Right lobe of liver (tissue), 6 donors: ENCODE data around the gene TPMT. TPM values are rescaled to one million over a fixed set of nuclear protein-coding genes. Genes with fewer than 3 reads are reported as not detected.

Experiments
- ATAC-seq, 4 donors: fragments of 200-7000 bp; cut with Tn5 transposase; one replicate each; pipeline ENCODE4 v1.9.1; 2020; ENCODE audit warnings: mild to moderate bottlenecking in 4 of 4, moderate library complexity in 4 of 4
- DNase-seq, 3 donors: peaks; one replicate each; pipeline ENCODE4 v3.0.0-alpha.2; 2020
- H3K27ac ChIP-seq, 3 donors: fragments of 200-600 bp; one replicate each; pipeline ENCODE4 v1.8.0; 2022
- H3K27me3 ChIP-seq, 2 donors: fragments of 200-600 bp; one replicate each; pipeline ENCODE4 v1.8.0; 2022
- H3K36me3 ChIP-seq, 4 donors: fragments of 200-600 bp; sonication (generic) in 1 of 4; one replicate each; pipeline versions ENCODE4 v1.5.1 to v1.8.0; 2017 to 2022; ENCODE audit warnings: control low read depth in 1 of 4
- H3K4me1 ChIP-seq, 4 donors: fragments of 200-600 bp; sonication (generic) in 1 of 4; one replicate each; pipeline versions ENCODE4 v1.5.1 to v1.8.0; 2017 to 2022; ENCODE audit warnings: control low read depth in 1 of 4
- H3K4me3 ChIP-seq, 3 donors: fragments of 200-600 bp; one replicate each; pipeline ENCODE4 v1.8.0; 2022
- H3K9me3 ChIP-seq, 4 donors: fragments of 200-600 bp; sonication (generic) in 1 of 4; one replicate each; pipeline versions ENCODE4 v1.5.1 to v1.8.0; 2017 to 2022; ENCODE audit warnings: control low read depth in 1 of 4
- POLR2A ChIP-seq: fragments of 450-650 bp; IDR thresholded peaks from one replicate; pipeline ENCODE4 v1.6.1; 2017; ENCODE audit warnings: antibody characterized with exemption, mild to moderate bottlenecking
- WGBS: methylation state at CpG from one replicate; pipeline ENCODE4 v1.1.6; 2018; ENCODE audit warnings: low coverage, low lambda C conversion rate; ENCODE audit not compliant: insufficient coverage; ENCODE audit errors: missing lambda C conversion rate; 5-methylcytosine and 5-hydroxymethylcytosine counted together
- intact Hi-C, 2 donors: fragments of 100-400 bp; cut with DNase I; formaldehyde crosslinking; loops; one replicate each; pipeline versions ENCODE4 v1.11.2 to v1.14.1; 2022
- total RNA-seq, 6 experiments: library from RNA; depleted of rRNA in 2 of 6; stranded (reverse); fragments of >200 nt in 2 of 6; fragmentation: NEBNext Ultra II Directional in 3 of 6; extraction: Animal tissue kit (Norgen Biotek cat#: 25700) in 3 of 6; gene quantifications; one replicate each; pipeline versions ENCODE4 v1.1.0 to v1.2.4, GENCODE V29; 2016 to 2023
- TF ChIP-seq, protein P1 (sequence below), 4 donors: fragments of 200-600 bp in 3 of 4; fragments of 450-650 bp in 1 of 4; IDR thresholded peaks; one replicate each; pipeline versions ENCODE4 v1.5.1 to v1.8.0; 2016 to 2022; ENCODE audit warnings: antibody characterized with exemption in 4 of 4, mild to moderate bottlenecking in 2 of 4
- donor health status: DM: no; HTN: yes; CAD: no.
- donor health status: DM: no; HTN: no; CAD: no.
- donor health status: DM: no; HTN: no; CAD: no.
- donor health status: DM: no; HTN: yes; CAD: no.
- donor health status: DM: no; HTN: yes; CAD: no.

TPMT gene
- total RNA-seq, 6 experiments from 2014 or later, result 26.5 to 31.8 (median 27.7) TPM

- Histone ChIP-seq H3K27ac (no peak overlapping the region), H3K4me3 (no peak overlapping the region), H3K36me3 (no peaks in the 10 kb centered on the region), H3K27me3 (no peaks in the 10 kb centered on the region), H3K9me3 (no peaks in the 10 kb centered on the region), H3K4me1 (peaks cover 0 to 11% (median 0%) of the 10 kb centered on the region in 4 donors)
- 85% methylated on average over 4 of the region's 5 CpGs for WGBS
- TF ChIP-seq, protein P1, sequence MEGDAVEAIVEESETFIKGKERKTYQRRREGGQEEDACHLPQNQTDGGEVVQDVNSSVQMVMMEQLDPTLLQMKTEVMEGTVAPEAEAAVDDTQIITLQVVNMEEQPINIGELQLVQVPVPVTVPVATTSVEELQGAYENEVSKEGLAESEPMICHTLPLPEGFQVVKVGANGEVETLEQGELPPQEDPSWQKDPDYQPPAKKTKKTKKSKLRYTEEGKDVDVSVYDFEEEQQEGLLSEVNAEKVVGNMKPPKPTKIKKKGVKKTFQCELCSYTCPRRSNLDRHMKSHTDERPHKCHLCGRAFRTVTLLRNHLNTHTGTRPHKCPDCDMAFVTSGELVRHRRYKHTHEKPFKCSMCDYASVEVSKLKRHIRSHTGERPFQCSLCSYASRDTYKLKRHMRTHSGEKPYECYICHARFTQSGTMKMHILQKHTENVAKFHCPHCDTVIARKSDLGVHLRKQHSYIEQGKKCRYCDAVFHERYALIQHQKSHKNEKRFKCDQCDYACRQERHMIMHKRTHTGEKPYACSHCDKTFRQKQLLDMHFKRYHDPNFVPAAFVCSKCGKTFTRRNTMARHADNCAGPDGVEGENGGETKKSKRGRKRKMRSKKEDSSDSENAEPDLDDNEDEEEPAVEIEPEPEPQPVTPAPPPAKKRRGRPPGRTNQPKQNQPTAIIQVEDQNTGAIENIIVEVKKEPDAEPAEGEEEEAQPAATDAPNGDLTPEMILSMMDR (IDR thresholded peaks at IDR 0.05), result no peak
- no peak for TF ChIP-seq POLR2A
- no peak for ATAC-seq
- intact Hi-C loops, result no loop called here
- no peak for DNase-seq
Measured at GRCh38 chr6:18117136-18117535, 37.7 kb downstream of the TPMT start.

GRCh38 chr6:18115356-18115755 lies 39.5 kb downstream of the TPMT start:
- H3K27ac ChIP-seq, result no peak overlapping the region
- DNase-seq (no peak), ATAC-seq (no peak)
- no peaks in the 10 kb centered on the region for H3K27me3 ChIP-seq
- 74% methylated on average over 2 of the region's 2 CpGs for WGBS
- TF ChIP-seq, protein P1 (IDR thresholded peaks at IDR 0.05), result no peak
- TF ChIP-seq POLR2A, result no peak
- no peak overlapping the region for H3K4me3 ChIP-seq
- no peaks in the 10 kb centered on the region for H3K9me3 ChIP-seq
- intact Hi-C loops, result no loop called here
- H3K36me3 ChIP-seq, result no peaks in the 10 kb centered on the region
- H3K4me1 ChIP-seq, result peaks cover 0 to 4% (median 0%) of the 10 kb centered on the region in 4 donors

DNA sequence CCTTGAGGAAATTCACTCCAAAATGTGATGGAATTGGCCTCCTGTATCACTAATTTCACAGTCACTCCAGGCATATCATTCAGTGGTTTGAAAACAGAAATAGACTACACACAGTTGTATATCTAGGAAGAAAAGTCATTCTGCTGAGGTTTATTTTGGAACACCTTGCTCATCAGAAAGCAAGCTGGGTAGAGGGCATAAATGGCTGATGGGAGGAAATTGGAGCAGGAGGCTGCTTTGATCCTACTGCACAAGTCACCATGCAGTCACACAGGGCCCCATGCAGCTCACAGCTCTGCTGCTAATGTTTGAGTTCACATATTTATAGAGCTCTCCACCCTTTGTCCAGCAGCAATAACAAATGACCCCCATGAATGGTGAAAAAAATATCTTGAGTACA lies 44.7 kb downstream of the TPMT start:
- intact Hi-C loops, result no loop called here
- no peak overlapping the region for H3K27ac ChIP-seq

GRCh38 chr6:18107061-18107460 lies 47.8 kb downstream of the TPMT start:
- no peak overlapping the region for H3K27ac ChIP-seq
- H3K4me3 ChIP-seq, result no peak overlapping the region
- no peaks in the 10 kb centered on the region for H3K9me3 ChIP-seq
- DNase-seq, result no peak
- H3K36me3 ChIP-seq, result no peaks in the 10 kb centered on the region
- WGBS, result 90% methylated on average over 1 of the region's 1 CpG
- ATAC-seq, result no peak
- no peaks in the 10 kb centered on the region for H3K27me3 ChIP-seq
- intact Hi-C loops, result no loop called here
- no peaks in the 10 kb centered on the region for H3K4me1 ChIP-seq
- TF ChIP-seq, protein P1 (IDR thresholded peaks at IDR 0.05), result no peak
- no peak for TF ChIP-seq POLR2A

More for the DNA sequence above, 44.7 kb downstream of the TPMT start:
- Histone ChIP-seq H3K36me3 (no peaks in the 10 kb centered on the region), H3K9me3 (no peaks in the 10 kb centered on the region), H3K27me3 (no peaks in the 10 kb centered on the region), H3K4me3 (no peak overlapping the region), H3K4me1 (no peaks in the 10 kb centered on the region)
- no peak for DNase-seq
- TF ChIP-seq POLR2A, result no peak
- TF ChIP-seq, protein P1 (IDR thresholded peaks at IDR 0.05), result no peak
- no peak for ATAC-seq
